H1 (cell line): ENCODE measurements around the gene UNC93A. TPM values are rescaled to one million over a fixed set of nuclear protein-coding genes. Genes with fewer than 3 reads are reported as not detected.

Source experiments
- JUND ChIP-seq: IDR thresholded peaks from 2 replicates; pipeline ENCODE4 v1.6.1; 2011; ENCODE audit warnings: mild to moderate bottlenecking, improper control_type of control experiment, low read length
- KDM5A ChIP-seq: fragments of 200-600 bp; IDR thresholded peaks from 2 replicates; pipeline ENCODE4 v1.7.1; 2012; ENCODE audit warnings: mild to moderate bottlenecking, low read length, inconsistent platforms, mixed read lengths
- MAFK ChIP-seq: IDR thresholded peaks from 2 replicates; pipeline ENCODE4 v1.6.1; 2012; ENCODE audit warnings: low read depth, mild to moderate bottlenecking, improper control_type of control experiment, low read length
- POLR2A ChIP-seq, 2 experiments: IDR thresholded peaks; 1 replicate in 1 of 2; 2 replicates in 1 of 2; pipeline ENCODE4 v1.6.1; 2011; ENCODE audit warnings: low read depth in 2 of 2, low read length in 2 of 2, mild to moderate bottlenecking in 2 of 2; ENCODE audit errors: control extremely low read depth in 1 of 2
- SIRT6 ChIP-seq: IDR thresholded peaks from one replicate; pipeline ENCODE4 v1.7.1; 2012; ENCODE audit warnings: low read length, inconsistent platforms
- TAF1 ChIP-seq: IDR thresholded peaks from 2 replicates; pipeline ENCODE4 v1.6.1; 2011; ENCODE audit warnings: mild to moderate bottlenecking, low read depth, low read length
- TBP ChIP-seq: IDR thresholded peaks from 2 replicates; pipeline ENCODE4 v1.6.1; 2011; ENCODE audit warnings: low read depth, low read length, improper control_type of control experiment
- USF2 ChIP-seq: IDR thresholded peaks from 2 replicates; pipeline ENCODE4 v1.6.1; 2011; ENCODE audit warnings: low read length, improper control_type of control experiment
- polyA plus RNA-seq, 7 experiments: library from polyadenylated mRNA; depleted of rRNA in 3 of 7; stranded (reverse) in 5 of 7; unstranded in 2 of 7; fragments of >200 nt in 5 of 7; fragments of 200-250 nt in 2 of 7; gene quantifications; 1 replicate in 5 of 7; 2 replicates in 1 of 7; 4 replicates in 1 of 7; pipeline versions ENCODE4 v1.2.1 to v1.2.3, GENCODE V29; 2011 to 2013; ENCODE audit warnings: missing spikeins in 2 of 7, mixed read lengths in 2 of 7
- total RNA-seq: library from RNA; stranded (reverse); fragmentation: NEBNext Ultra II Directional; extraction: Animal tissue kit (Norgen Biotek cat#: 25700); gene quantifications from 2 replicates; pipeline ENCODE4 v1.2.1, GENCODE V29; 2021
- TF ChIP-seq, protein P1 (sequence below): fragments of 300-600 bp; sonication (generic); IDR thresholded peaks from 2 replicates; pipeline ENCODE4 v1.7.1; 2012; ENCODE audit warnings: low read length, moderate library complexity, mild to moderate bottlenecking, inconsistent platforms; ENCODE audit not compliant: insufficient replicate concordance

Gene UNC93A
- total and polyA plus RNA-seq, 2 of the 8 experiments (the other 6 are each of a cell fraction or from before 2014, with no cell fraction given), result 0.39 TPM; not detected in 1

DNA sequence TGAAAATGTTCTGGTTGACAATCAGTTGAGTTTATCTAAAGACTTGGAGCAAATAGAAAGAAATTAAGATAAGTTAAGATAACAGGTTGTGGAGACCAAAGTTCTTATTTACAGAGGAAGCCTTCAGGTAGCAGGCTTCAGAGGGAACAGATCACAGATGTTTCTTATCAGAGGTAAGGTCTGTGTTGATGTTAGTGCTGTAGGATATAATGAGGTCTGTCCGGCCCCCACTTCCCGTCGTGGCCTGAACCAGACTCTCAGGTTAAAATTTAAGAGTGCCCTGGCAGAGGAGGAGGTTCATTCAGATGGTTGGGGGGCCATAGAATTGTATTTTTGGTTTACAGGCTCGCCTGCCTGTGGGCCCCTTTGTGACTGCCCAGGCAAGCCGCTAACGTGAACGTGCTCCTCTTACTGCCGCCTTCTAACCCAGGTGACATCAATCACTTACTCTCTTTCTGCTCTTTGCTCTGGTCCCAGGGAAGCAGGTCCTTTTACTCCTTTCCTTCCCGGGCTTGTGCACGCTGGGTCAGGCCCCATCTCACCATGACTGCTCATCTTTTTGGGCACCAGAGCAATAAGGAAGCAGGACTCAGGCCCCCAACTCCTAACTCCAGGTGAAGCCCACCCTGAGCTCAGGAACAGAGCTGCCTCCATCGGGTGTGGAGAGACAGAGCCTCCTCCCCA, 18.3 kb upstream of the UNC93A start (continued):
- no peak for TF ChIP-seq POLR2A (IDR thresholded peaks at IDR 0.05; ENCODE audit: control extremely low read depth in 1 of 2, low read depth in 2 of 2, low read length in 2 of 2)
- no peak for TF ChIP-seq MAFK
- no peak for TF ChIP-seq SIRT6
- no peak for TF ChIP-seq TBP
- TF ChIP-seq, protein P1, sequence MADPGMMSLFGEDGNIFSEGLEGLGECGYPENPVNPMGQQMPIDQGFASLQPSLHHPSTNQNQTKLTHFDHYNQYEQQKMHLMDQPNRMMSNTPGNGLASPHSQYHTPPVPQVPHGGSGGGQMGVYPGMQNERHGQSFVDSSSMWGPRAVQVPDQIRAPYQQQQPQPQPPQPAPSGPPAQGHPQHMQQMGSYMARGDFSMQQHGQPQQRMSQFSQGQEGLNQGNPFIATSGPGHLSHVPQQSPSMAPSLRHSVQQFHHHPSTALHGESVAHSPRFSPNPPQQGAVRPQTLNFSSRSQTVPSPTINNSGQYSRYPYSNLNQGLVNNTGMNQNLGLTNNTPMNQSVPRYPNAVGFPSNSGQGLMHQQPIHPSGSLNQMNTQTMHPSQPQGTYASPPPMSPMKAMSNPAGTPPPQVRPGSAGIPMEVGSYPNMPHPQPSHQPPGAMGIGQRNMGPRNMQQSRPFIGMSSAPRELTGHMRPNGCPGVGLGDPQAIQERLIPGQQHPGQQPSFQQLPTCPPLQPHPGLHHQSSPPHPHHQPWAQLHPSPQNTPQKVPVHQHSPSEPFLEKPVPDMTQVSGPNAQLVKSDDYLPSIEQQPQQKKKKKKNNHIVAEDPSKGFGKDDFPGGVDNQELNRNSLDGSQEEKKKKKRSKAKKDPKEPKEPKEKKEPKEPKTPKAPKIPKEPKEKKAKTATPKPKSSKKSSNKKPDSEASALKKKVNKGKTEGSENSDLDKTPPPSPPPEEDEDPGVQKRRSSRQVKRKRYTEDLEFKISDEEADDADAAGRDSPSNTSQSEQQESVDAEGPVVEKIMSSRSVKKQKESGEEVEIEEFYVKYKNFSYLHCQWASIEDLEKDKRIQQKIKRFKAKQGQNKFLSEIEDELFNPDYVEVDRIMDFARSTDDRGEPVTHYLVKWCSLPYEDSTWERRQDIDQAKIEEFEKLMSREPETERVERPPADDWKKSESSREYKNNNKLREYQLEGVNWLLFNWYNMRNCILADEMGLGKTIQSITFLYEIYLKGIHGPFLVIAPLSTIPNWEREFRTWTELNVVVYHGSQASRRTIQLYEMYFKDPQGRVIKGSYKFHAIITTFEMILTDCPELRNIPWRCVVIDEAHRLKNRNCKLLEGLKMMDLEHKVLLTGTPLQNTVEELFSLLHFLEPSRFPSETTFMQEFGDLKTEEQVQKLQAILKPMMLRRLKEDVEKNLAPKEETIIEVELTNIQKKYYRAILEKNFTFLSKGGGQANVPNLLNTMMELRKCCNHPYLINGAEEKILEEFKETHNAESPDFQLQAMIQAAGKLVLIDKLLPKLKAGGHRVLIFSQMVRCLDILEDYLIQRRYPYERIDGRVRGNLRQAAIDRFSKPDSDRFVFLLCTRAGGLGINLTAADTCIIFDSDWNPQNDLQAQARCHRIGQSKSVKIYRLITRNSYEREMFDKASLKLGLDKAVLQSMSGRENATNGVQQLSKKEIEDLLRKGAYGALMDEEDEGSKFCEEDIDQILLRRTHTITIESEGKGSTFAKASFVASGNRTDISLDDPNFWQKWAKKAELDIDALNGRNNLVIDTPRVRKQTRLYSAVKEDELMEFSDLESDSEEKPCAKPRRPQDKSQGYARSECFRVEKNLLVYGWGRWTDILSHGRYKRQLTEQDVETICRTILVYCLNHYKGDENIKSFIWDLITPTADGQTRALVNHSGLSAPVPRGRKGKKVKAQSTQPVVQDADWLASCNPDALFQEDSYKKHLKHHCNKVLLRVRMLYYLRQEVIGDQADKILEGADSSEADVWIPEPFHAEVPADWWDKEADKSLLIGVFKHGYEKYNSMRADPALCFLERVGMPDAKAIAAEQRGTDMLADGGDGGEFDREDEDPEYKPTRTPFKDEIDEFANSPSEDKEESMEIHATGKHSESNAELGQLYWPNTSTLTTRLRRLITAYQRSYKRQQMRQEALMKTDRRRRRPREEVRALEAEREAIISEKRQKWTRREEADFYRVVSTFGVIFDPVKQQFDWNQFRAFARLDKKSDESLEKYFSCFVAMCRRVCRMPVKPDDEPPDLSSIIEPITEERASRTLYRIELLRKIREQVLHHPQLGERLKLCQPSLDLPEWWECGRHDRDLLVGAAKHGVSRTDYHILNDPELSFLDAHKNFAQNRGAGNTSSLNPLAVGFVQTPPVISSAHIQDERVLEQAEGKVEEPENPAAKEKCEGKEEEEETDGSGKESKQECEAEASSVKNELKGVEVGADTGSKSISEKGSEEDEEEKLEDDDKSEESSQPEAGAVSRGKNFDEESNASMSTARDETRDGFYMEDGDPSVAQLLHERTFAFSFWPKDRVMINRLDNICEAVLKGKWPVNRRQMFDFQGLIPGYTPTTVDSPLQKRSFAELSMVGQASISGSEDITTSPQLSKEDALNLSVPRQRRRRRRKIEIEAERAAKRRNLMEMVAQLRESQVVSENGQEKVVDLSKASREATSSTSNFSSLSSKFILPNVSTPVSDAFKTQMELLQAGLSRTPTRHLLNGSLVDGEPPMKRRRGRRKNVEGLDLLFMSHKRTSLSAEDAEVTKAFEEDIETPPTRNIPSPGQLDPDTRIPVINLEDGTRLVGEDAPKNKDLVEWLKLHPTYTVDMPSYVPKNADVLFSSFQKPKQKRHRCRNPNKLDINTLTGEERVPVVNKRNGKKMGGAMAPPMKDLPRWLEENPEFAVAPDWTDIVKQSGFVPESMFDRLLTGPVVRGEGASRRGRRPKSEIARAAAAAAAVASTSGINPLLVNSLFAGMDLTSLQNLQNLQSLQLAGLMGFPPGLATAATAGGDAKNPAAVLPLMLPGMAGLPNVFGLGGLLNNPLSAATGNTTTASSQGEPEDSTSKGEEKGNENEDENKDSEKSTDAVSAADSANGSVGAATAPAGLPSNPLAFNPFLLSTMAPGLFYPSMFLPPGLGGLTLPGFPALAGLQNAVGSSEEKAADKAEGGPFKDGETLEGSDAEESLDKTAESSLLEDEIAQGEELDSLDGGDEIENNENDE, result no peak
- no peak for TF ChIP-seq KDM5A
- TF ChIP-seq USF2, result no peak
- TF ChIP-seq JUND, result no peak
- TF ChIP-seq TAF1, result no peak
